H1 (cell line): ENCODE data around the gene DCAF12L1. TPM values are rescaled to one million over a fixed set of nuclear protein-coding genes. Genes with fewer than 3 reads are reported as not detected.
A peak's percentile ranks its signal among the peaks of the same experiment; 100 is the strongest.

ENCODE experiments used
- CTCF ChIA-PET: fragments of 300-600 bp; sonication (Branson Sonifier 250); formaldehyde crosslinking; loops from one replicate; lab custom pipeline; 2021; ENCODE audit not compliant: partially characterized antibody; lab: Charles Lee
- POLR2A ChIA-PET: fragments of 300-600 bp; sonication (Branson Sonifier 250); formaldehyde crosslinking; loops from one replicate; lab custom pipeline; 2021; ENCODE audit warnings: inconsistent platforms; ENCODE audit not compliant: partially characterized antibody; lab: Charles Lee
- DNase-seq, 2 experiments: peaks; one replicate each; pipeline versions ENCODE4 v3.0.0 to v3.0.0-alpha.2; 2010 to 2022; ENCODE audit warnings: low spot score in 2 of 2, low read depth in 1 of 2, mixed read lengths in 1 of 2
- FAIRE-seq: peaks from 2 replicates; lab custom pipeline; 2011; peaks lifted over from hg19 to GRCh38; lab: Jason Lieb, UNC
- H2AFZ ChIP-seq: 2 replicates; pipeline ENCODE4 v1.8.1; 2012; ENCODE audit warnings: low read length, inconsistent platforms
- H2AK5ac ChIP-seq: 2 replicates; pipeline ENCODE4 v1.6.1; 2013; ENCODE audit warnings: low read depth, low read length
- H2BK120ac ChIP-seq: replicated peaks from 2 replicates; pipeline ENCODE3; 2013; ENCODE audit warnings: low read depth, low read length, inconsistent platforms
- H2BK12ac ChIP-seq: 2 replicates; pipeline ENCODE4 v1.6.1; 2013; ENCODE audit warnings: low read depth, low read length
- H2BK15ac ChIP-seq: 2 replicates; pipeline ENCODE4 v1.6.1; 2013; ENCODE audit warnings: low read length
- H2BK20ac ChIP-seq: 2 replicates; pipeline ENCODE4 v1.6.1; 2013; ENCODE audit warnings: low read length
- H2BK5ac ChIP-seq: 2 replicates; pipeline ENCODE4 v1.6.1; 2013; ENCODE audit warnings: low read depth, low read length
- H3K14ac ChIP-seq: 2 replicates; pipeline ENCODE4 v1.6.1; 2013; ENCODE audit warnings: inconsistent platforms; ENCODE audit not compliant: insufficient read length
- H3K18ac ChIP-seq: 2 replicates; pipeline ENCODE4 v1.6.1; 2013; ENCODE audit warnings: low read length; ENCODE audit errors: extremely low read depth
- H3K23ac ChIP-seq: 2 replicates; pipeline ENCODE4 v1.6.1; 2013; ENCODE audit warnings: inconsistent platforms; ENCODE audit not compliant: insufficient read length
- H3K23me2 ChIP-seq: 2 replicates; pipeline ENCODE4 v1.6.1; 2013; ENCODE audit warnings: low read depth, low read length
- H3K27ac ChIP-seq: 2 replicates; pipeline ENCODE4 v1.6.1; 2011; ENCODE audit warnings: low read depth, low read length, inconsistent platforms
- H3K27me3 ChIP-seq, 4 experiments: replicated peaks in 1 of 4; 1 replicate in 1 of 4; 2 replicates in 3 of 4; pipeline versions ENCODE4 v1.6.1 to v1.8.1; 2011 to 2013; ENCODE audit warnings: low read length in 3 of 4, mild to moderate bottlenecking in 3 of 4, inconsistent platforms in 2 of 4, mixed read lengths in 2 of 4, moderate library complexity in 1 of 4; ENCODE audit not compliant: control insufficient read depth in 3 of 4, insufficient read depth in 3 of 4; ENCODE audit errors: extremely low read depth in 1 of 4
- H3K36me3 ChIP-seq, 4 experiments: 2 replicates each; pipeline versions ENCODE4 v1.6.1 to v1.8.1; 2011 to 2013; ENCODE audit warnings: mild to moderate bottlenecking in 4 of 4, low read length in 3 of 4, moderate library complexity in 2 of 4, control low read depth in 1 of 4, inconsistent platforms in 1 of 4; ENCODE audit not compliant: insufficient read depth in 4 of 4, control insufficient read depth in 2 of 4
- H3K4ac ChIP-seq: replicated peaks from 2 replicates; pipeline ENCODE3; 2013; ENCODE audit warnings: low read length, low read depth, mixed read lengths, inconsistent platforms; ENCODE audit not compliant: insufficient read length
- H3K4me1 ChIP-seq, 4 experiments: replicated peaks in 1 of 4; 1 replicate in 1 of 4; 2 replicates in 3 of 4; pipeline versions ENCODE4 v1.6.1 to v1.8.1; 2011 to 2013; ENCODE audit warnings: low read length in 3 of 4, inconsistent platforms in 2 of 4, mixed read lengths in 1 of 4; ENCODE audit not compliant: insufficient read depth in 4 of 4, control insufficient read depth in 3 of 4
- H3K4me2 ChIP-seq, 2 experiments: 2 replicates each; pipeline versions ENCODE4 v1.6.1 to v1.8.1; 2011 to 2013; ENCODE audit warnings: low read depth in 2 of 2, low read length in 2 of 2, control low read depth in 1 of 2, inconsistent platforms in 1 of 2, mild to moderate bottlenecking in 1 of 2; ENCODE audit not compliant: insufficient read depth in 1 of 2
- H3K4me3 ChIP-seq, 4 experiments: fragments of 200-600, 300-600 bp in 1 of 4; sonication (generic), shearing (Covaris generic), sonication (Bioruptor Twin) in 1 of 4; 2 replicates each; pipeline versions ENCODE4 v1.5.1 to v1.8.1; 2011 to 2016; ENCODE audit warnings: low read length in 4 of 4, low read depth in 3 of 4, control low read depth in 2 of 4, inconsistent platforms in 2 of 4, mild to moderate bottlenecking in 2 of 4, mixed read lengths in 1 of 4, moderate library complexity in 1 of 4; ENCODE audit not compliant: insufficient read depth in 2 of 4; ENCODE audit errors: extremely low read depth in 1 of 4
- H3K56ac ChIP-seq: replicated peaks from 2 replicates; pipeline ENCODE3; 2013; ENCODE audit warnings: low read depth, mild to moderate bottlenecking, mixed read lengths, low read length, inconsistent platforms; ENCODE audit not compliant: insufficient read length
- H3K79me1 ChIP-seq: 2 replicates; pipeline ENCODE4 v1.6.1; 2013; ENCODE audit warnings: low read depth, low read length, control low read depth
- H3K79me2 ChIP-seq, 2 experiments: 2 replicates each; pipeline versions ENCODE4 v1.6.1 to v1.8.1; 2012 to 2013; ENCODE audit warnings: low read length in 2 of 2, mild to moderate bottlenecking in 2 of 2, inconsistent platforms in 1 of 2; ENCODE audit not compliant: insufficient read depth in 2 of 2, control insufficient read depth in 1 of 2
- H3K9ac ChIP-seq, 4 experiments: replicated peaks in 1 of 4; 1 replicate in 1 of 4; 2 replicates in 3 of 4; pipeline versions ENCODE4 v1.6.1 to v1.8.1; 2011 to 2013; ENCODE audit warnings: low read depth in 3 of 4, low read length in 3 of 4, control low read depth in 2 of 4, mild to moderate bottlenecking in 2 of 4, moderate library complexity in 2 of 4, inconsistent platforms in 1 of 4; ENCODE audit errors: extremely low read depth in 1 of 4
- H3K9me3 ChIP-seq, 2 experiments: 2 replicates each; pipeline versions ENCODE4 v1.6.1 to v1.8.1; 2012 to 2013; ENCODE audit warnings: mild to moderate bottlenecking in 2 of 2, moderate library complexity in 2 of 2, control low read depth in 1 of 2, inconsistent platforms in 1 of 2, low read depth in 1 of 2, low read length in 1 of 2, mixed read lengths in 1 of 2; ENCODE audit not compliant: insufficient read depth in 2 of 2
- H4K20me1 ChIP-seq, 2 experiments: replicated peaks in 1 of 2; 2 replicates each; pipeline versions ENCODE3 to v1.8.1; 2011 to 2013; ENCODE audit warnings: inconsistent platforms in 2 of 2, low read length in 2 of 2, mild to moderate bottlenecking in 1 of 2; ENCODE audit not compliant: insufficient read depth in 2 of 2, control insufficient read depth in 1 of 2
- H4K5ac ChIP-seq: 2 replicates; pipeline ENCODE4 v1.6.1; 2013; ENCODE audit warnings: low read length, low read depth, mixed read lengths, inconsistent platforms; ENCODE audit not compliant: insufficient read length
- H4K8ac ChIP-seq: 2 replicates; pipeline ENCODE4 v1.8.0; 2013; ENCODE audit warnings: mild to moderate bottlenecking, moderate library complexity, low read length, inconsistent platforms; ENCODE audit not compliant: insufficient read depth; ENCODE audit errors: extremely low read depth
- H4K91ac ChIP-seq: replicated peaks from 2 replicates; pipeline ENCODE3; 2013; ENCODE audit warnings: low read length, mixed read lengths, inconsistent platforms; ENCODE audit not compliant: insufficient read length
- BCL11A ChIP-seq, 2 experiments: IDR thresholded peaks; one replicate each; pipeline ENCODE4 v1.6.1; 2011; ENCODE audit warnings: low read depth in 2 of 2, low read length in 2 of 2, mild to moderate bottlenecking in 2 of 2
- CBX5 ChIP-seq: fragments of 300-800, 300-1000 bp; sonication (generic); IDR thresholded peaks from 2 replicates; pipeline ENCODE4 v1.7.1; 2016; ENCODE audit warnings: antibody characterized with exemption, low read length, low read depth
- CREB1 ChIP-seq: IDR thresholded peaks from 2 replicates; pipeline ENCODE4 v1.6.1; 2012; ENCODE audit warnings: inconsistent platforms
- EP300 ChIP-seq, 2 experiments: IDR thresholded peaks; 1 replicate in 1 of 2; 2 replicates in 1 of 2; pipeline ENCODE4 v1.6.1; 2011 to 2012; ENCODE audit warnings: low read depth in 2 of 2, low read length in 2 of 2, mild to moderate bottlenecking in 2 of 2, borderline replicate concordance in 1 of 2, inconsistent platforms in 1 of 2, moderate library complexity in 1 of 2
- EZH2 ChIP-seq: fragments of 200-600 bp; sonication (generic); IDR thresholded peaks from 2 replicates; pipeline ENCODE4 v1.7.1; 2012; ENCODE audit warnings: low read depth, mild to moderate bottlenecking, moderate library complexity, low read length, inconsistent platforms; ENCODE audit not compliant: severe bottlenecking
- KDM4A ChIP-seq: IDR thresholded peaks from one replicate; pipeline ENCODE4 v1.7.1; 2012; ENCODE audit warnings: low read depth, mild to moderate bottlenecking, moderate library complexity, low read length, inconsistent platforms; ENCODE audit not compliant: severe bottlenecking
- NANOG ChIP-seq: IDR thresholded peaks from 2 replicates; pipeline ENCODE4 v1.6.1; 2011; ENCODE audit warnings: low read length, low read depth, mild to moderate bottlenecking, inconsistent platforms; ENCODE audit not compliant: insufficient read depth, poor library complexity, severe bottlenecking
- POLR2A ChIP-seq, 2 experiments: IDR thresholded peaks; 1 replicate in 1 of 2; 2 replicates in 1 of 2; pipeline ENCODE4 v1.6.1; 2011; ENCODE audit warnings: low read depth in 2 of 2, low read length in 2 of 2, mild to moderate bottlenecking in 2 of 2; ENCODE audit errors: control extremely low read depth in 1 of 2
- WGBS, 2 experiments: shearing (Covaris generic) in 1 of 2; methylation state at CpG; one replicate each; pipeline versions ENCODE4 v1.1.6 to v1.1.7; 2013 to 2015; ENCODE audit warnings: low lambda C conversion rate in 2 of 2, mixed read lengths in 2 of 2, inconsistent platforms in 1 of 2, low coverage in 1 of 2, missing lambda C conversion rate in 1 of 2; ENCODE audit not compliant: insufficient replicate concordance in 2 of 2, insufficient coverage in 1 of 2, insufficient read length in 1 of 2; ENCODE audit errors: extremely low coverage in 1 of 2, missing lambda C conversion rate in 1 of 2; 5-methylcytosine and 5-hydroxymethylcytosine counted together
- polyA plus RNA-seq, 7 experiments: library from polyadenylated mRNA; depleted of rRNA in 3 of 7; stranded (reverse) in 5 of 7; unstranded in 2 of 7; fragments of >200 nt in 5 of 7; fragments of 200-250 nt in 2 of 7; gene quantifications; 1 replicate in 5 of 7; 2 replicates in 1 of 7; 4 replicates in 1 of 7; pipeline versions ENCODE4 v1.2.1 to v1.2.3, GENCODE V29; 2011 to 2013; ENCODE audit warnings: missing spikeins in 2 of 7, mixed read lengths in 2 of 7
- total RNA-seq: library from RNA; stranded (reverse); fragmentation: NEBNext Ultra II Directional; extraction: Animal tissue kit (Norgen Biotek cat#: 25700); gene quantifications from 2 replicates; pipeline ENCODE4 v1.2.1, GENCODE V29; 2021
- TF ChIP-seq, protein P1 (sequence below): IDR thresholded peaks from 2 replicates; pipeline ENCODE4 v1.6.1; 2012; ENCODE audit warnings: inconsistent platforms
- TF ChIP-seq, protein P2 (sequence below), 3 experiments: IDR thresholded peaks; 1 replicate in 2 of 3; 2 replicates in 1 of 3; pipeline versions ENCODE4 v1.5.1 to v1.6.1; 2011; ENCODE audit warnings: low read length in 3 of 3, mild to moderate bottlenecking in 3 of 3, inconsistent platforms in 2 of 3, low read depth in 1 of 3, moderate library complexity in 1 of 3; ENCODE audit not compliant: insufficient read depth in 1 of 3; ENCODE audit errors: control extremely low read depth in 1 of 3

Gene DCAF12L1
- total and polyA plus RNA-seq, 2 of the 8 experiments (the other 6 are each of a cell fraction or from before 2014, with no cell fraction given) = 0.27 to 5.3 TPM

DNA sequence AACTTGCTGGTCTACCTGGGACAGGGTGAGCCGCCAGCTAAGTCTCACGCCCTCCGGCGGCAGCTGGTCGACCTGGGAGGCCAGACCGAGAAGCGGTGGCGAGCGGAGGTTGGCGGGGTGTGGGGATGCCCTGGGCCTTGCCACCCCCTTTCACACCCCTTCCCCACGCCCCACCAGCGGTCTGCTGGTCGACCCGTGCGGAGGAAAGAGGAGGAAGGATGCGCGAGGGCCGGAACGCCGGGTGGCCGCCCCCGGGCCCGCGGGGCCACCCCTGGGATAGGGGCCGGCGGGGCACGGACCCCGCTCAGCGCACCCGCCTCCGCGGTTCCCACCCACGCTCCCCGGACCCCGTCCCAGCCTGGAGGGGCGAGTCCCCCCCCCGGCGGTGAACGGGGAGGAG, 28.3 kb upstream of the DCAF12L1 start:
- Histone ChIP-seq H2BK12ac (no peak overlapping the region), H3K4me2 (no peak overlapping the region), H4K8ac (no peak overlapping the region), H3K23me2 (no peaks in the 10 kb centered on the region), H3K9me3 (no peaks in the 10 kb centered on the region; a peak in 1 of 4 replicates), H2BK15ac (no peak overlapping the region), H3K4me1 (no peaks in the 10 kb centered on the region), H3K79me2 (no peaks in the 10 kb centered on the region), H3K79me1 (no peaks in the 10 kb centered on the region), H4K91ac (no peak overlapping the region), H3K18ac (no peak overlapping the region), H3K4me3 (no peak overlapping the region), H2AK5ac (no peak overlapping the region), H4K5ac (no peak overlapping the region), H3K27me3 (no peaks in the 10 kb centered on the region), H2AFZ (no peak overlapping the region), H3K56ac (no peak overlapping the region), H3K4ac (no peak overlapping the region), H3K27ac (no peak overlapping the region), H2BK20ac (no peak overlapping the region), H3K9ac (no peak overlapping the region), H4K20me1 (no peaks in the 10 kb centered on the region), H3K14ac (no peak overlapping the region), H2BK5ac (no peak overlapping the region), H3K23ac (no peak overlapping the region), H3K36me3 (no peaks in the 10 kb centered on the region), H2BK120ac (no peak overlapping the region)
- FAIRE-seq (peak; percentile 100), DNase-seq (no peak)
- ChIA-PET POLR2A (no interaction called here), CTCF (no interaction called here)
- no CpG with 5 or more reads among the region's 39 CpGs for WGBS, 2 experiments
- TF ChIP-seq KDM4A (no peak), EZH2 (no peak), EP300 (IDR thresholded peaks at IDR 0.05; ENCODE audit: borderline replicate concordance in 1 of 2, low read depth in 2 of 2, low read length in 2 of 2) (no peak), CBX5 (no peak), POLR2A (IDR thresholded peaks at IDR 0.05; ENCODE audit: control extremely low read depth in 1 of 2, low read depth in 2 of 2, low read length in 2 of 2) (no peak), NANOG (no peak), BCL11A (IDR thresholded peaks at IDR 0.05; ENCODE audit: low read depth in 2 of 2, low read length in 2 of 2) (no peak), CREB1 (no peak)
- TF ChIP-seq, protein P1, sequence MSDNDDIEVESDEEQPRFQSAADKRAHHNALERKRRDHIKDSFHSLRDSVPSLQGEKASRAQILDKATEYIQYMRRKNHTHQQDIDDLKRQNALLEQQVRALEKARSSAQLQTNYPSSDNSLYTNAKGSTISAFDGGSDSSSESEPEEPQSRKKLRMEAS = no peak
- TF ChIP-seq, protein P2, sequence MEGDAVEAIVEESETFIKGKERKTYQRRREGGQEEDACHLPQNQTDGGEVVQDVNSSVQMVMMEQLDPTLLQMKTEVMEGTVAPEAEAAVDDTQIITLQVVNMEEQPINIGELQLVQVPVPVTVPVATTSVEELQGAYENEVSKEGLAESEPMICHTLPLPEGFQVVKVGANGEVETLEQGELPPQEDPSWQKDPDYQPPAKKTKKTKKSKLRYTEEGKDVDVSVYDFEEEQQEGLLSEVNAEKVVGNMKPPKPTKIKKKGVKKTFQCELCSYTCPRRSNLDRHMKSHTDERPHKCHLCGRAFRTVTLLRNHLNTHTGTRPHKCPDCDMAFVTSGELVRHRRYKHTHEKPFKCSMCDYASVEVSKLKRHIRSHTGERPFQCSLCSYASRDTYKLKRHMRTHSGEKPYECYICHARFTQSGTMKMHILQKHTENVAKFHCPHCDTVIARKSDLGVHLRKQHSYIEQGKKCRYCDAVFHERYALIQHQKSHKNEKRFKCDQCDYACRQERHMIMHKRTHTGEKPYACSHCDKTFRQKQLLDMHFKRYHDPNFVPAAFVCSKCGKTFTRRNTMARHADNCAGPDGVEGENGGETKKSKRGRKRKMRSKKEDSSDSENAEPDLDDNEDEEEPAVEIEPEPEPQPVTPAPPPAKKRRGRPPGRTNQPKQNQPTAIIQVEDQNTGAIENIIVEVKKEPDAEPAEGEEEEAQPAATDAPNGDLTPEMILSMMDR (IDR thresholded peaks at IDR 0.05; ENCODE audit: control extremely low read depth in 1 of 3, insufficient read depth in 1 of 3, low read depth in 1 of 3, low read length in 3 of 3) = no peak
